ENCODE results near the gene KMO. TPM values are rescaled to one million over a fixed set of nuclear protein-coding genes. Genes with fewer than 3 reads are reported as not detected.

The KMO gene
- total RNA-seq, 1 donor from 2014 or later: not detected

DNA sequence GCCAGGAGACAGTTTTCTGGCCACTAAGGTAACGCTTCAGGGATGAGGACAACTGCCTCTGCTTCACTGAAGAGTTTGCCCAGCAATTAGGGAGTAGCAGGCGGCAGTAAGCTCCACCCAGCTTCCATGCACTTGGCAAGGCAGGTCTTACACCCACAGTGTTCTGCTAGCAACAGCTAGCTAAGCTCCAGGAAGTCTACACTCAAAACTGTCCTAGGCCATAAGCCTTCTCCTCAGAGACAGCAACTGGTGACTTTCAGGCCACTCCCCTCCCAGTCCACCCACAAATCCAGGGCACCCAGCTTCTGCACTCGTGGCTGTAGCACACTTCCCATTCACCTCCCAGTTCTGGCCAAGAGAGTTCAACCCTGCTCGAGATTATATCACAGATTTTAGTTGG is 47.3 kb downstream of the KMO start:
- H3K4me3 Mint-ChIP-seq: no peak overlapping the region
- no peaks in the 10 kb centered on the region for H3K27me3 Mint-ChIP-seq (ENCODE audit: insufficient read depth, low read depth)
- H3K4me2 ChIP-seq: no peak overlapping the region
- H3K36me3 Mint-ChIP-seq: peaks cover under 1% of the 10 kb centered on the region
- no peaks in the 10 kb centered on the region for H3F3A ChIP-seq (ENCODE audit: low read depth)
- H3K9me3 Mint-ChIP-seq: peaks cover 3% of the 10 kb centered on the region
- H3K27me3 ChIP-seq: no peaks in the 10 kb centered on the region
- no peak overlapping the region for H3K27ac ChIP-seq
- no peaks in the 10 kb centered on the region for H3K79me2 ChIP-seq (ENCODE audit: low read depth)
- no peaks in the 10 kb centered on the region for H3K9me3 ChIP-seq (ENCODE audit: low read depth)
- H3K4me1 Mint-ChIP-seq: no peaks in the 10 kb centered on the region
- no peaks in the 10 kb centered on the region for H3K4me1 ChIP-seq
- no peak for DNase-seq (ENCODE audit: low spot score)
- H4K20me1 ChIP-seq (ENCODE audit: low read depth): no peaks in the 10 kb centered on the region
- H3K9ac ChIP-seq: no peak overlapping the region
- H3K4me3 ChIP-seq: no peak overlapping the region
- no peaks in the 10 kb centered on the region for H3K36me3 ChIP-seq
- TF ChIP-seq, protein P1, sequence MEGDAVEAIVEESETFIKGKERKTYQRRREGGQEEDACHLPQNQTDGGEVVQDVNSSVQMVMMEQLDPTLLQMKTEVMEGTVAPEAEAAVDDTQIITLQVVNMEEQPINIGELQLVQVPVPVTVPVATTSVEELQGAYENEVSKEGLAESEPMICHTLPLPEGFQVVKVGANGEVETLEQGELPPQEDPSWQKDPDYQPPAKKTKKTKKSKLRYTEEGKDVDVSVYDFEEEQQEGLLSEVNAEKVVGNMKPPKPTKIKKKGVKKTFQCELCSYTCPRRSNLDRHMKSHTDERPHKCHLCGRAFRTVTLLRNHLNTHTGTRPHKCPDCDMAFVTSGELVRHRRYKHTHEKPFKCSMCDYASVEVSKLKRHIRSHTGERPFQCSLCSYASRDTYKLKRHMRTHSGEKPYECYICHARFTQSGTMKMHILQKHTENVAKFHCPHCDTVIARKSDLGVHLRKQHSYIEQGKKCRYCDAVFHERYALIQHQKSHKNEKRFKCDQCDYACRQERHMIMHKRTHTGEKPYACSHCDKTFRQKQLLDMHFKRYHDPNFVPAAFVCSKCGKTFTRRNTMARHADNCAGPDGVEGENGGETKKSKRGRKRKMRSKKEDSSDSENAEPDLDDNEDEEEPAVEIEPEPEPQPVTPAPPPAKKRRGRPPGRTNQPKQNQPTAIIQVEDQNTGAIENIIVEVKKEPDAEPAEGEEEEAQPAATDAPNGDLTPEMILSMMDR (IDR thresholded peaks at IDR 0.05): no peak
- TF ChIP-seq EZH2 (IDR thresholded peaks at IDR 0.05) (no peak), EZH2phosphoT487 (IDR thresholded peaks at IDR 0.05) (no peak)
- no peak overlapping the region for H3K27ac Mint-ChIP-seq
- no peak overlapping the region for H2AFZ ChIP-seq (replicated peaks)

DNA sequence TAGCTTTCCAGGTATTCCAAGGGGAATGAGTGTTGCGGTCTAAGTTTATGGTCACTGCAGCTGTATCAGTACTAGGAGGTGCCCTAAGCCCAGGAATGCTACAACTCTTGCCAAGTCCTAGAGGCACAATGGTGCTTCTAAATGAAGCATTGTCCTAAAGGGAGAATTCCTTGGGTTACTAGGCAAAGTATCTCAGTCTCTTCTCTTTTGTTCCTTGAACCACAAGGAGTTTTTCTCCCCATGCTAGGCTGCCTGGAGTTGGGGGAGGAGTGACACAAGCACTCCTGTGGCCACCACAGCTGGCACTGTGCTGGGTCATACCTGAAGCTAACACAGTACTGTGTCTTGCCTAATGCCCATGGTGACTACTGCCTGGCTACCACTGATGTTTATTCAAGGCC is 50.7 kb downstream of the KMO start:
- Histone ChIP-seq H3F3A (ENCODE audit: low read depth) (no peaks in the 10 kb centered on the region), H4K20me1 (ENCODE audit: low read depth) (no peaks in the 10 kb centered on the region), H3K27ac (no peak overlapping the region), H3K4me3 (no peak overlapping the region), H3K4me1 (no peaks in the 10 kb centered on the region), H2AFZ (replicated peaks) (no peak overlapping the region), H3K4me2 (no peak overlapping the region), H3K9me3 (ENCODE audit: low read depth) (no peaks in the 10 kb centered on the region), H3K79me2 (ENCODE audit: low read depth) (no peaks in the 10 kb centered on the region), H3K27me3 (no peaks in the 10 kb centered on the region), H3K36me3 (no peaks in the 10 kb centered on the region), H3K9ac (no peak overlapping the region)
- Mint-ChIP-seq H3K4me1 (no peaks in the 10 kb centered on the region), H3K27ac (no peak overlapping the region), H3K9me3 (no peaks in the 10 kb centered on the region), H3K27me3 (ENCODE audit: insufficient read depth, low read depth) (no peaks in the 10 kb centered on the region), H3K4me3 (no peak overlapping the region), H3K36me3 (peaks cover 1% of the 10 kb centered on the region)
- DNase-seq (ENCODE audit: low spot score): no peak
- TF ChIP-seq, protein P1 (IDR thresholded peaks at IDR 0.05): no peak
- TF ChIP-seq EZH2phosphoT487 (IDR thresholded peaks at IDR 0.05) (no peak), EZH2 (IDR thresholded peaks at IDR 0.05) (no peak)

DNA sequence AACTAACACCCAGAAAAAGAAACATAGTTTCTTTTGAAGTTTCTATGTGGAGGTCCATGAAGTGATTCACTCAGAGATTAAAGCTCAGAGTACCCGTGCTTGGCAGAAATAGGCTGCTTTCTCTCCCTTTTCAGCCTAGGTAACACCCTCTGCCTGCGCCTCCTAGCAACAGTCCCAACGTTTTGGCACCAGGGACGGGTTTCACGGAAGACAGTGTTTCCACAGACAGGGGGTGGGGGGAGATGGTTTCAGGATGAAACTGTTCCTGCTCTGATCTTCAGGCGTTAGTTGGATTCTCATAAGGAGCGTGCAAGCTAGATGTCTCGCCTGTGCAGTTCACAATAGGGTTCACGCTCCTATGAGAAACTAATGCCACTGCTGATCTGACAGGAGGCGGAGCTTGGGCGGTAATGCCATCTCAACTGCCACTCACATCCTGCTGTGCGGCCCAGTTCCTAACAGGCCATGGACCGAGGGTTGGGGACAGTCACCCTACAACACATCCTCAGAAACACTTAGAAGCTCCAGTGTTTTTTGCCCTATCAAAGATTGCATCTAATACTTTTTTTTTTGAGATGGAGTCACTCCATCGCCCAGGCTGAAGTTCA is 54.8 kb downstream of the KMO start:
- Histone ChIP-seq H3K79me2 (ENCODE audit: low read depth) (no peaks in the 10 kb centered on the region), H3K9me3 (ENCODE audit: low read depth) (no peaks in the 10 kb centered on the region), H3K27ac (no peak overlapping the region), H3K4me3 (no peak overlapping the region), H4K20me1 (ENCODE audit: low read depth) (no peaks in the 10 kb centered on the region), H3K4me2 (no peak overlapping the region), H3F3A (ENCODE audit: low read depth) (no peaks in the 10 kb centered on the region), H3K36me3 (no peaks in the 10 kb centered on the region), H3K9ac (no peak overlapping the region), H3K4me1 (no peaks in the 10 kb centered on the region), H3K27me3 (no peaks in the 10 kb centered on the region), H2AFZ (replicated peaks) (no peak overlapping the region)
- Mint-ChIP-seq H3K27me3 (ENCODE audit: insufficient read depth, low read depth) (no peaks in the 10 kb centered on the region), H3K27ac (no peak overlapping the region), H3K4me3 (no peak overlapping the region), H3K36me3 (peaks cover 1% of the 10 kb centered on the region), H3K9me3 (no peaks in the 10 kb centered on the region), H3K4me1 (no peaks in the 10 kb centered on the region)
- TF ChIP-seq EZH2 (IDR thresholded peaks at IDR 0.05) (no peak), EZH2phosphoT487 (IDR thresholded peaks at IDR 0.05) (no peak)
- TF ChIP-seq, protein P1 (IDR thresholded peaks at IDR 0.05): no peak
- no peak for DNase-seq (ENCODE audit: low spot score)

Data from neural progenitor cell (in vitro differentiated cells).